Brain pericyte (primary cell): ENCODE results near the gene LRP1-AS.

Source experiments
- DNase-seq: peaks from one replicate; pipeline ENCODE4 v3.0.0-alpha.2; 2012; ENCODE audit warnings: low read depth, low spot score

LRP1-AS gene

DNA sequence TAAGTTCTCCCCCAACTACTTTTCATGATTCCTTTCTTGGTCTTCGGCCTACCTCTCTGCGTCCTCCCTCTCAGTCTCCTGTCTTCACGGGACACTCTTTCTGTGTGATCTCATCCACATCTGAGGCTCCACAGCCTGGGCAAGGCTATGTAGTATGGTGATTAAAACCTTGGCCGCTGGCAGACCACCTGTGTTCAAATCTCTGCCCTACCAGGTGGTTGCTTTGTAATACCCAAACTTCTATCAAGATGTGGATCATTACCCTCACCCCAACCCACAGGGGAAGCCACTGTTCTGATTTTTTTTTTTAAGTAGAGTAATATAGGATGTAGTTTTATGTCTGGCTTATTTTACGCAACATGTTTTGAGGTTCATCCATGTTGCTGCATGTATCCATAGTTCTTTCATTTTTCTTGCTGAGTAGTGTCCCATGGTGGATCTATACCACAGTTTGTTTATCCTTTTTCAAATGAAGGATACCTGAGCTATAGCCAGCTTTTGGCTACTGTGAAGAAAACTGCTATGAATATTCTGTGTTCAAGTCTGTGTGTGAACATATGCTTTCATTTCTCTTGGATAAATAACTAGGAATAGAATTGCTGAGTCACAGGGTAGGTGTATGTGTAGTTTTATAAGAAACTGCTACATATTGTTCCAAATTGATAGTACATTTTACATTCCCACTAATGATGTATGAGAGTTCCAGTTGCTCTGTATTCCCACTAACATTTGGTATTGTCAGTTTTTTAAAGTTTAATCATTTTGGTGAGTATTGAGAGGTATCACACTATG is 27.9 kb downstream of the LRP1-AS start:
- no peak for DNase-seq

- DNase-seq, result no peak
Observed at GRCh38 chr12:57118711-57119271, 28.6 kb downstream of the LRP1-AS start.

GRCh38 chr12:57116580-57117281 is 30.7 kb downstream of the LRP1-AS start:
- no peak for DNase-seq

- DNase-seq, result no peak
Observed at GRCh38 chr12:57112492-57113294, 34.7 kb downstream of the LRP1-AS start.

GRCh38 chr12:57111031-57111734 is 36.2 kb downstream of the LRP1-AS start, which contains the start of gene STAT6:
STAT6 (minus strand) TSS chr12:57111362; CDS start chr12:57108278, 3,084 bp downstream.
- peak; percentile 25 for DNase-seq

- no peak for DNase-seq
Observed at GRCh38 chr12:57110104-57111030, 37.1 kb downstream of the LRP1-AS start.

DNA sequence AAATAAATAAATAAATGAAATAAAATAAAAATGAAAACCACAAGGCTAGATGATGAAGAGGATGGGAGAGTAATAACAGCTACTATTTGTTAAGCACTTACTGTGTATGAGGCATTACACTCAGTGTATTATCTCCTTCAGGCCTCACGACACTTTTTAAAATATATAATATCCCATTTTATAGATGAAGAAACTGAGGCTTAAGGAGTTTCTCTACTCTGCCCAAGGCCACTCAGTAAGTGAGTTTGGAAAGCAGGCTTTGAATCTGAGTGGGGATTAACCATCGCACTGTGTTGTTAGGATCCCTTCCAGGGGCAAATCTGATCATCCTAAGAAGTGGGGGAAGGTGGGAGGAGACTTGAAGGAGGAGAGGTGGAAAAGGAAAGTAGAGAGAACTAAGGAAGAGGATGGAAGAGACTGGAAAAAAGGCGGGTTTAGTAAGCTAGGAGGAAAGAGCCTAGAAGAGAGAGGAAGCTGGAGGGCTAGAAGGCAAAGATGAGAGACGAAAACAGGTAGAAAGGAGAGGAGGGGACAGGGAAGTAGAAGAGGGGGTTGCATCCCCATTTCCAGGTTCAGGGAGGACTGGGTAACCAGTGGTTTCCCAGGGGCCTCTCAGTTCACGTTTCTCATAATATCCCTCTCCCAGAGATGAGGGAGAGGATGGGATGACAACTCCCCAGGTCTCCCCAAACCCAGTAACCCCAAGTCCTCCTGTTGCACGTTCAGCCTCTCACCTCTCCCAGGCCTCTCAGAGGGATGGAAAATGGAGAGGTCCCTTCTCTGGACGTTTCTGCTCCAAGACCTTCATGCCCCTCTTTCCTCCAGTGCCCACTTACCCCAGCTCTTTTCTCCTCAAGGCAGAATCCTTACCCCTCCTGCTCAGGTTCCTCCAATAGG is 38.0 kb downstream of the LRP1-AS start:
- no peak for DNase-seq

DNA sequence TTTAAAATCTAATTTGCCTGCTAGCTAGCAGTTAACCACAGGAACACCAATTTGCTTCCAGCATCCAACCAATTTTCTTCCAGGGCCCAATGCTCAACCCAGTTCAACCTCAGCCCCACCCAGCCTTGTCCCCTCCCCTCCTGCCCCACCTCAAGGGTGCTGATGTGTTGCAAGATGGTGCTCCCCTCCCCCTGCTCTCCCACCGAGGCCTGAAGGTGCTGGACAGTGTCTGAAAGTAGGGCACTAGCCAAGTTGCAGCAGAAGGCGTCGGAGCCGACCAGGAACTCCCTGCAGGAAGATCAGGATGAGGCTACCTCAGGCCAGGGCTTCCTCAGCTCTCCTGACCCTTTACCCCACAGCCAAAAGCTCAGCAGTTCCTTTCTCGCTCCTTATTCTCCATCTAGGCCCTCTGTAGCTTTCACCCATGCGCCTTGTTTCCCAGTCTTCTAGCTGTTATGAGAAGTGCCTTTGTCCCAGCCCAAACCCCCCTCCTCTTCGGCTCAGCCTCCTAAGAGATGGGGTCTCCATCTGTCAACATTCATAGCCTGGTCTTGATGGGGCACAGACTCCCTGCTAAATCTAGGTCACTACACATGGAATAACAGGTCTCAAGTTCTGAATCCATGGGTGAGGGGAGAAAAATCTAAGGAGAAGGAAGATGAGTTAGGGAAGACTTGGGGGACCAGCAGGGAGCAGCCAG is 39.8 kb downstream of the LRP1-AS start:
- DNase-seq, result no peak

DNA sequence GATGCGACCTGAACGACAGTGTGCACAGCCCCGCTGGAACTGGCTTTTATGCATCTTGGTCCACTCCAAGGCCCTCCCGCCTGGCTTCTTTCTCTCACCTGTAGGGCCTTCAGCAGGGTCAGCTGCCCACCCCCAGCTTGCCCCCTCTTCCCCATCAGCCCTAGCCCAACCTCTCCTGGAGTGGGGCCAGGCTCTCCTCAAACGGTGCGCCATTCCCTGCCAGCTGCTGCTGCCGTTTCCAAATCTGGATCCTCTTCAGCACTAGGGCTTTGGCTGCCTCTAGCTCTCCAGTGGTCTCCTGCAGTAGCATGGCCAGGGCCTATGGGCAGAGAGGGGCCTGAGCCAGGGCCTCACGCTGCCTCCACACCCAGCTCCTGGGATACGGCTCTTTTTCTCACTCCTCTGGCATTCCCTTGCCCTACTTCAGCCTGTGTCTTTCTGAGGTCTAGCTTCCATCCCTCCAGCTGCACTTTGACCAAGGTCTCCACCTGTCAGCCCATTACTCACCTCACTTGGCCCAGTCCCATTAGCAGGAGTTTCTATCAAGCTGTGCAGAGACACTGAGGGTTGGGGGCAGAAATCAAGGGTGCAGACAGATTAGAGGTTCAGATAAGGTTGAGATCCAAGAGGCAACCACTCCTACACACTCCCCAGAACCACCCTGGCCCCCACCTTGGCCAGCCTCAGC is 41.3 kb downstream of the LRP1-AS start:
- DNase-seq, result no peak

GRCh38 chr12:57105011-57105753 is 42.2 kb downstream of the LRP1-AS start:
- DNase-seq, result no peak

- DNase-seq, result no peak
Observed at GRCh38 chr12:57104292-57104910, 43.0 kb downstream of the LRP1-AS start.

DNA sequence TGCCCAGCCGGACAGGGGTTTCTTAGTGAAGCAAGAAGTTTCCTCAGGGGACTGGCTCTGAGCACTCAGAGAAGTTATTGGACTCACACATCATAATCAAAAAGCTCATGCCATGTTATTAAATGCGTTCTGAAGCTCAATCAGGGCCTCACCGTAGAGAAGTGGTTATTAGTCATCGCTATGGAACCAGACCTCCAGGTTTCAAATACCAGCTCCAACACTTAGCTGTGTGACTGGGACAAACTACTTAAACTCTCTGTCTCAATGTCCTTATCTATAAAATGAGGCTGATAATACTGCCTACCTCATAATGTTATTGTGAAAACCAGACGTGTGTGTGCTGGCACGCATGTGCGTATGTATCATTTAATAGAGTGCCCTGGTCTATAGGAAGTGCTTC is 43.6 kb downstream of the LRP1-AS start:
- no peak for DNase-seq

DNA sequence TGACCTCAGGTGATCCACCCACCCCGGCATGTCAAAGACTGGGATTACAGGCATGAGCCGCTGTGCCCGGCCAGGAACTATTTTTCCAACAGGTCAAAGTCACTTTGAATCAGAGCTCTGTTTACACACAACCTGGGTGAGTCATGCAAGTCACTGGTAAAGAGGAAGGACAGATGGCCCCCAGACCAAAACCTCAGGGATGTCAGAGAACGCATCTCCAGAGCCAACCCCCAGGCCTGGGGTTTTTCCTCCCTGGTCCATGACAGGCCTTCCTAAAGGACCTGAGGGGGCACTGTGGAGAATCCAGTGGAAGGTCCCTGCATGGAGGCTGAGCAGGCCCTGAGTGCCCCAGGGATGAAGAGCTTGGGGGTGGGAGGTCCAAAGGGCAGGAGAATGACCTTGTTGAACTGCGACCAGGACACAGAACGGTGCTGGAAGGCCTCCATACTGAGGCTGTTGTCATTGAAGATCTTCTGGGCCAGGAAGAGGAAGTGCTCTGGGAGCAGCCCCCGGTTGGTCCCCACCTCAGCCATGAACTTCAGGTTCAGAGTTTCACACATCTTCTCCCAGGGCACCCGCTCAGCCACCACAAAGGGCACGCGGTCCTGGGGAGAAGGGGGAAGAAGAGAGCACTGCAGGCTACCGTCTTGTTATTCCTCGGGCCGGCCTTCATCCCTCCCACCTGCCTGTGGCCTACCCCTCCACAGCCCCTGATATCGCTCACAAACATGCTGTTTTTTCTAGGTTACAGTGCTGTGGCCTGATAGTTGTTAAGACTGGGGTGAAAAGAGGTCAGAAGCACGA is 45.3 kb downstream of the LRP1-AS start:
- no peak for DNase-seq

DNA sequence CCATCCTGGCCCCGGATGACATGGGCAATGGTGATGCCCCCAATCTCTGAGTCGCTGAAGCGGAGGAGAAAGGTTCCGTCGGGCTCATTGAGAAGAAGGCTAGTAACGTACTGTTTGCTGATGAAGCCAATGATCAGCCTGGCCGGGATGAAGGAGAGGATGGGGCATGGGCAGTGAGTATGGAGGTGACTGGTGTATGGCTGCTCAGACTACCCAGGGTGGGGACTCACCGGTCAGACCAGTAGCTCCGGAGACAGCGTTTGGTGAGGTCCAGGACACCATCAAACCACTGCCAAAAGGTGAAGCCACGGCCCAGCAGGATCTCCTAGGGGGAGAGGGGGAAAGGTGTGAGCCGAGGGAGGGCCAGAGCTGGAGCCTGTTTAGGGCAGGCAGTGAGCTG is 47.7 kb downstream of the LRP1-AS start:
- no peak for DNase-seq

DNA sequence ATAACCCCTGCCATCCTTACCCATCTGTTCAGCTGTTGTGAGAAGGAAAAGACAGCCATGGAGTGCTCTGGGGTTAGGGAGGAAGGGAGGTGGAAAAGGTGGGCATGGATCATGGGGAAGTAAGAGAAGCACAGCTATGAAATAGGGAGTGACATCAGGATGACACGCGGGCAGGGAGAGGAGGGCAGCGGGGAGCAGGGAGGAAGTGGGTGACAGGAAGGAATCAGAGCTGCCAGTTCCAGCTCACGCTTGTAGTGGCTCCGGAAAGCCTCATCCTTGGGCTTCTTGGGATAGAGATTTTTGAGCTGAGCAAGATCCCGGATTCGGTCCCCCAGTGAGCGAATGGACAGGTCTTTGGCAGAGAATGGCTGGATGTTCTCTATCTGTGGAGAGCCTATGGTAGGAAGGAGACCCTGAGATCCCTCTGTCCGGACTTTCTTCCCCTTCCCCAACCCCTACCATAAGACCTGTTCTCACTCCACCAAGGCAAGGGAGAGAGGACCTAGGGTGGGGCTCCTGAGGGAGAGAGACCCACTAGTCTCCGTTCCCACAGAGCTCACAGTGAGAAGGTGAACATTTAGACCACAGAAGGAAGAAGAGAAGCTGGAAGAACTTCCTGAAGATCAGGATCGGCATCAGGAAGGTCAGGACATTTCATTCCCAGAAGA is 48.2 kb downstream of the LRP1-AS start:
- DNase-seq, result no peak
